Measurements from ENCODE around the gene IPO11.
"Not testable (repeated sequence)": the region's sequence is repeated elsewhere in the genome, so short reads cannot be mapped to it uniquely, and the experiment has no call there.

The IPO11 gene

GRCh38 chr5:62450259-62450658 is 37.7 kb downstream of the IPO11 start:
- no peak for DNase-seq

DNA sequence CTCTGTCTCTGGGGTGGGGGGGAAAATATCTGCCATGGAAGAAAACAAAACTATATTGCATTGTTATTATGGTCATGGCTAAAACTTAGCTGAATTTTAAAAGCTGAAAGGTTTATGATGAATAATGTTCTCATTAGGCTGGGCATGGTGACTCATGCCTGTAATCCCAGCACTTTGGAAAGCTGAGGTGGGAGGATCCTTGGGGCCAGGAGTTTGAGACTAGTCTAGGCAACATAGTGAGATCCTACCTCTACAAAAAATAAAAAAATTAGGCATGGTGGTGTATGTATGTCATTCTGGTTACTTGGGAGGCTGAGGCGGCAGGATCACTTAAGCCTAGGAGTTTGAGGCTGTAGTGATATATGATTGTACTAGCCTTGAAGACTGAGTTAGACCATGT is 44.5 kb downstream of the IPO11 start:
- no peak for DNase-seq

- peak; percentile 1 to 49 for DNase-seq
Measured at GRCh38 chr5:62460578-62460983, 48.0 kb downstream of the IPO11 start.

DNA sequence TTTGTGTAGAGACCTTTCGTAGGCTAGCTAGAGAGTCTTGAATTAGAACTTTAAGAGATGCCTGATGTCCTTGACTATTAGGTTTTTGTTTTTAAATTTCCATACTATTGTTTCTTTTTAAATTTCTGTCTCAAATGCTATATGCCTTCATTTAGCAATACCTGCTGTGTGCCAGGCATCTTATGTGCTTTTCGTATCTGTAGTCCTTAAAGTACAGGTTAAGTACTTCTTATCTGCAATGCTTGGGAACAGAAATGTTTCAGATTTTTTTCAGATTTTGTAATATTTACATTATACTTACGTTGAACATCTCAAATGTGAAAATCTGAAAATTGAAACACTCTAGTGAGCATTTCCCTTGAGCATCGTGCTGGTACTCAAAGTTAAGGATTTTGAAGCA is 49.0 kb downstream of the IPO11 start:
- DNase-seq = no peak

DNA sequence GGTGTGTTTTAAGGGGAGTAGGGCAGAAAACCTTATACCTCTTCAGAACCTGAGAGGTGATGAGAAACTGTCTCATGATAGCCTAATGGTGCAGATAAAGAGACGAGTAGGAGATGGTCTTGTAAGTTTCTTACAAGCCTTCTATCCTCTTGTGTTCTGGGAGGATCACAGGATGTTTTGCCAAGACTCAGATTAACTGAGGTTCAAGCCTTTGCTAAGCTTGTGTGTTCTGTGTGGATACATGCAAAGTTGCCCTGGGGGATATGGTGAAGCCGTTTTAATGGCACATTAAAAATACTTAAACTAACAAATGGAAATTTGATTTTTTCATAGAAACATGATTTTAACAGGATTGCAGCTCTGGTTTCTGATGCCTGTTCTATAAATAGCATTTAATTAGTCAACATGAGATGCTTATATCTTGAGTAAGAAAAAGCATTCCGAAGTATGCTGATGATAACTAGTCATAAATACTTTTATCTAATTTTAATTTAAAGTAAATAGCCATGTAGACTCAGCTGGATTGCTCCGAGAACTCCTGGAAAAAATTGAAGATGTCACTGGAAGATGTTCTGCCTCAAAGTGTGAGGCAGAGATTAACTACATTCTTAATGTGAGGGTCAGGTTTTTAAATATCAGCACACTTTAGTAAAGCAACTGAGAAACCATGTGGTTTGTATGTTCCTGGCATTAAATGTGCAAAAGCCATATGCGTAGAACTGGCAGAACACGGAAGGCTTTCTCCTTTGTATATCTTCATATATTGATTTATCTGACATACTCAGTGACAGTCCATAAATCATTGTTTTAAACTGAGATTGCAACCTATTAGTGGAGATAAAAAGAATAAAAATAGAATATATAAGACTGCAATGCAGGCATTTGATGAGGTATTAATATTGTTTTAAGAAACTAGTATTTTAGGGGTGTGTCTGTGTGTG is 53.7 kb downstream of the IPO11 start:
- no peak for DNase-seq

- DNase-seq = no peak
Measured at GRCh38 chr5:62473209-62473608, 60.6 kb downstream of the IPO11 start.

DNA sequence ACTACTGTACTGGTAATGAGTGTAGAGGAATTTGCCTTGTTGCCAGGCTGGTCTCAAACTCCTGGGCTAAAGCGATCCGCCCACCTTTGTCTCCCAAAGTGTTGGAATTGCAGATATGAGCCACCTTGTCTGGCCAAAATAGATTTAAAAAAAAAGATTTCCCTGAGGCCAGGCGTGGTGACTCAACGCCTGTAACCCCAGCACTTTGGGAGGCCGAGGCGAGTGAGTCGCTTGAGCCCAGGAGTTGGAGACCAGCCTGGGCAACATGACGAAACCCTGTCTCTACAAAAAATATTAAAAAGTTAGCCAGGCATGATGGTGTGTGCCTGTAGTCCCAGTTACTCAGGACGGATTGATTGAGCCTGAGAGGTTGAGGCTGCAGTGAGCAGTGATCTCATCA is 62.5 kb downstream of the IPO11 start:
- no peak for DNase-seq

DNA sequence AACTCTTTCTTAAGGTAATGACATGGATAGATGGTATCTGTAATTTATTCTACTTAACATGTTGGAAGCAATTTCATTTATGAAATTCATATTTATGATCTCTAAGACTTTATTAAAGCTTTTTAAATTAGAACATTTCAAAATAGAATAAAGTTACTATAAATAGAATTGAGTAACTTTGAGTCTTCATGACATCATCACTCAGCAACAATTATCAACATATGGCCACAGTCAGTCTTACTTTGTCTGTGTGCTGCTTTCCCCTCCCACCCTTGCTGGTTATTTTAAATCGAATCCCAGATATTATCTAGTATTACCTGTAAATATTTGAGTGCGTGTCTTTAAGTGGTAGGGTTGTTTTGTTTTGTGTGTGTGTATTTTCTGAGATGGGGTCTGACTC is 65.2 kb downstream of the IPO11 start:
- no peak for DNase-seq

DNA sequence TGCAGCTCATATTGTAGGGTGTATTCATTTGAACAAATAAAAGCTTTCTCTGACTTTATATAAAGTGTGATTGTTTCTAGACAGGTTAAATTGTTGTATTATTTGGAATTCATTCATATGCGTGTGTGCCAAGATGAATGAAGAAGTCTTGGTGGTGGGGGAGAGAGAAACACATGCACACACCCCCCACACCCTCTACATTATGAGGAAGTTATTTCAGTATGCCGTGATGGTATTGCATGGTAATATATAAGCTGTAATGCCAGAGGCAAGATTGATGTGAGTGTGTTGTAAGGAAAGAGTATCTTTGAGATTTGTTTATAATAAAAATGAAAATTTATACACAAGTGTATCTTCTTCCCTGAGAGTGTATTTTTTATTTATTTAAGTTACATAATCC is 71.0 kb downstream of the IPO11 start:
- no peak for DNase-seq

- DNase-seq = no peak
Measured at GRCh38 chr5:62486672-62487071, 74.1 kb downstream of the IPO11 start.

DNA sequence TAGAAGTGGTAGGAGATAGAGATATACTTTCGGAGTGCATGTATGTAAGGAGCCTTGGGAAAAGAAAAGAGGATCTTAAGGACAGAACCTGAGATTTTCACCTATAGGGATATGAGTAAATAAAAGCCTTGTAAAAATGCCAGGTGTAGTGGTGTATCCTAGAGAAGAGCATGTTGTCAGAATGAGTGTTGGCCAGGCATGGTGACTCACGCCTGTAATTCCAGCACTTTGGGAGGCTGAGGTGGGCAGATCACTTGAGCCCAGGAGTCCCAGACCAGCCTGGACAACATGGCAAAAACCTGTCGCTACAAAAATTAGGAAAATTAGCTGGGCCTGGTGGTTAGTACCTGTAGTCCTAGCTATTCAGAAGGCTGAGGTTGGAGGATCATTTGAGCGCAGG is 76.0 kb downstream of the IPO11 start:
- DNase-seq = no peak

- no peak for DNase-seq
Measured at GRCh38 chr5:62489471-62489870, 76.9 kb downstream of the IPO11 start.

DNA sequence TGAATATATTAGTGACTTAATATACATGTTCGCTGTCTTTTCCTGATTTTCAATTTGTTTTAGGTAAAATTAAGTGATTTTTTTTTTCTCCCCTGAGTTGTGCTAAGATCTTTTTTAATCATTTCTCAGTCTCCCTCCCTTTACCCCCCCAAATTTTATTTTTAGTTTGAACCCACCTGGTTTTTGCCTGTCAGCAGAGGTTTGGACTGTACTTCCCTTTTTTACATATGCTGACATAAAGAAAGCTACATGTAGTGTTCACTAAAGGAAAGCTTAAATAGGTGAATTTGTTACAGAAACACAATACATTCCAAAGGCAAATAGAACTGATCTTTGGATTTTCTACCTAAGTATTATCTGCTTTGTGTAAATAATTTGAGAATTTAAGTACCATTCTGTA is 82.2 kb downstream of the IPO11 start:
- DNase-seq = no peak

DNA sequence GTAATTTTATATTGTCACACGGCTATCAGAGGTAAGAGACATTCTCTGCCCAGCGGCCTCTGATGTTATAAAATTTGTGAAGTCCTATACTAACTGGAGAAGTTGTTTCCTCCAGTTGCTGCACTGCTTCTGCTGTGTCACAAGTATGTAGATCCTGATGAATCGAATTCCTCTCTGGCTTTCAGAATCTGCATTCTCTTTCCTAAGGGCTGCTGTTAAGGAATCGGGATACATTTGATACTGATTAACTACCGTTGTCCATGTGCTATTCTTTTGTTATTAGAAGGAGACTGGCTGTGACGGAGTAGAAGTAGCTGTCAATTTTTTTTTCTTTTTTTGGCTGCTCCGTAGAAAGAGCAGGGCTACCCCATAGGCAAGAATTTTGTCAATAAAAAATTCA is 84.3 kb downstream of the IPO11 start:
- DNase-seq = no peak

GRCh38 chr5:62498961-62499360 is 86.4 kb downstream of the IPO11 start:
- DNase-seq = no peak

- DNase-seq = no peak
Measured at GRCh38 chr5:62499756-62500155, 87.2 kb downstream of the IPO11 start.

- no peak for DNase-seq
Measured at GRCh38 chr5:62502456-62503101, 90.0 kb downstream of the IPO11 start.

DNA sequence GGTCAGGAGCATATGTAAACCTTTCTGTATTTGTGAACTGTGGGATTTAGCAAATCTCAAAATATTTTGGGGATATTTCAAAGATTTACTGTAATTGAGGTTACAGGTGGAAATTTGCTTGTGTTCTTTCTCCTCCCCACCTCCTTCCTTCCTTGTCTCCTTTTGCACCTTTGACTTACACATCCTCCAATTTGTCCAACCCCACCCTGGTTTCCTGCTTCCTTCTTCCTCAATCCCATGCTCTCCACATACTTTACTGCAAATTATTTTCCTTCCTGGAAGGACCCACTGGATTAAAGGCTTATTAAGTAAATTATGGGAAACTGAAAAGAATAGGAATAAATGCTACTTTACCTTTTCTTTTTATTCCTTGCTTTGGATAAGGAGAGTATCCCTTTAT is 91.6 kb downstream of the IPO11 start:
- no peak for DNase-seq

GRCh38 chr5:62506659-62507460 is 94.3 kb downstream of the IPO11 start:
- no peak for DNase-seq

GRCh38 chr5:62508760-62509159 is 96.2 kb downstream of the IPO11 start:
- DNase-seq = not testable (repeated sequence)

DNA sequence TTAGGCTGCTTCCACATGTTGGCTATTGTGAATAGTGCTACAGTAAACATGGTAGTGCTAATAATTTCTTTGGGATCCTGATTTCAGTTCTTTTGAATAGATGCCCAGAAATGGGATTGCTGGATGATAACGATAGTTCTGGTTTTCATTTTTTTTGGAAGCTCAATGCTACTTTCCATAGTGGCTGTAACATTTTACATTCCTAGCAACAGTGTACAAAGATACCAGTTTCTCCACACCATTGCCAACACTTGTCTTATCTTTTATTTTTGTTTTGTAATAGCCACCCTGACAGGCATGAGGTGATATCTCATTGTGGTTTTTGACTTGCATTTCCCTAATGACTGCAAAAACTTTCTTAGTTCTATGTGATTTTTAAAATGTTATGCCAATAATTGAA is 97.2 kb downstream of the IPO11 start:
- DNase-seq = no peak

GRCh38 chr5:62513085-62513484 is 100.5 kb downstream of the IPO11 start:
- DNase-seq = not testable (repeated sequence)

DNA sequence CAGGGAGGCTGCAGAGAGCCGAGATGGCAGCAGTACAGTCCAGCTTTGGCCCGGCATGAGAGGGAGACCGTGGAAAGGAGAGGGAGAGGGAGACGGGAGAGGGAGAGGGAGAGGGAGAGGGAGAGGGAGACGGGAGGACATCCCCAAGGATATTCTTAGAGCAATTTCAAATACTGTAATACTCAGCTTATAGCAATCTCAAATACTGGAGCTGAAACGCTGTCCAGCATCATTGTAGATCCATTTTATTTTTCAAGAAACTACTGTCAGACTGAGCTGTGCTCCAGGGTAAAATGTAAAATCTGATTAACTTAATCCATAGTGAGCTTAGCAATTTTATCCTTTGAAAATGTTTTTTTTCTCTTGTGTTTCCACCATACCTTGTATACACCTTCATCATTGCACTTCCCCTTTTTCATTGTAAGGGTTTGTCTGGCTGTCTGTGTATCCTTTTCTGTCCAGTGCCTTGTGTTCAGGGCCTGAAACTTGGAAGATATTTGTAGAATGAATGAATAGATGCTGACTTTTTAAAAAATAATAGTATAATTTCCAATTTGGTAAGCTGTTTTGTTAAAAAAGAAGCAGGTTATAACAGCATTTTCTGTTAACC is 102.1 kb downstream of the IPO11 start:
- DNase-seq = no peak
